GM12865 (cell line): ENCODE results near the gene POU3F2.

Experiments
- DNase-seq: peaks from one replicate; pipeline ENCODE4 v3.0.0; 2010; ENCODE audit warnings: low read depth
- H3K4me3 ChIP-seq: 2 replicates; pipeline ENCODE4 v1.5.1; 2011; ENCODE audit warnings: mild to moderate bottlenecking, low read depth, low read length, control low read depth
- TF ChIP-seq, protein P1 (sequence below): IDR thresholded peaks from 2 replicates; pipeline ENCODE4 v1.5.1; 2011; ENCODE audit warnings: low read length, control low read depth, low read depth, inconsistent platforms; ENCODE audit not compliant: insufficient read depth; ENCODE audit errors: missing control alignments

Gene POU3F2

GRCh38 chr6:98834060-98835031 is at the start of gene POU3F2:
TSS of gene POU3F2 (plus strand) at chr6:98834574. CDS start at chr6:98834874, 300 bp downstream.
- TF ChIP-seq, protein P1, sequence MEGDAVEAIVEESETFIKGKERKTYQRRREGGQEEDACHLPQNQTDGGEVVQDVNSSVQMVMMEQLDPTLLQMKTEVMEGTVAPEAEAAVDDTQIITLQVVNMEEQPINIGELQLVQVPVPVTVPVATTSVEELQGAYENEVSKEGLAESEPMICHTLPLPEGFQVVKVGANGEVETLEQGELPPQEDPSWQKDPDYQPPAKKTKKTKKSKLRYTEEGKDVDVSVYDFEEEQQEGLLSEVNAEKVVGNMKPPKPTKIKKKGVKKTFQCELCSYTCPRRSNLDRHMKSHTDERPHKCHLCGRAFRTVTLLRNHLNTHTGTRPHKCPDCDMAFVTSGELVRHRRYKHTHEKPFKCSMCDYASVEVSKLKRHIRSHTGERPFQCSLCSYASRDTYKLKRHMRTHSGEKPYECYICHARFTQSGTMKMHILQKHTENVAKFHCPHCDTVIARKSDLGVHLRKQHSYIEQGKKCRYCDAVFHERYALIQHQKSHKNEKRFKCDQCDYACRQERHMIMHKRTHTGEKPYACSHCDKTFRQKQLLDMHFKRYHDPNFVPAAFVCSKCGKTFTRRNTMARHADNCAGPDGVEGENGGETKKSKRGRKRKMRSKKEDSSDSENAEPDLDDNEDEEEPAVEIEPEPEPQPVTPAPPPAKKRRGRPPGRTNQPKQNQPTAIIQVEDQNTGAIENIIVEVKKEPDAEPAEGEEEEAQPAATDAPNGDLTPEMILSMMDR, result no peak
- DNase-seq, result peak; percentile 78
- H3K4me3 ChIP-seq, result peak within 1 kb of the TSS; percentile 55

DNA sequence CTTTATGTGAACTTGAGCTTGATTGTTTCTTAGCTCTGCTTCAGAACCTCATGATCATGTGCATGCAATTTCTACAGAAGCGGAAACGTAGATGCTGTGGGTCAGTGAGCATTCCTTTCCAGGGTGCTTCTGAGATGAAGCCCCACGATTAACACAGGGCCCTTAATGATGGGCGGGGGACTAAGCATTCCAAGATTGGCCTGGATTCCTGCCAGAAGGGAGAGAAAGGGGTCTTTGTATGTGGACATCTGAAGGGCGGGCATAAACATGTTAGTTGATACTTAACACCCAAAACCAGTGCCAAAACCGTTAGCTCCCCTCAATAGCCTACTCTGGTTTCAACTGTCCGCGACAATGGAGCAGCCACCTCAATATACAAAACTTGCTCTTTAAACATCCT is 46.9 kb upstream of the POU3F2 start:
- DNase-seq, result no peak
- H3K4me3 ChIP-seq, result no peak overlapping the region

DNA sequence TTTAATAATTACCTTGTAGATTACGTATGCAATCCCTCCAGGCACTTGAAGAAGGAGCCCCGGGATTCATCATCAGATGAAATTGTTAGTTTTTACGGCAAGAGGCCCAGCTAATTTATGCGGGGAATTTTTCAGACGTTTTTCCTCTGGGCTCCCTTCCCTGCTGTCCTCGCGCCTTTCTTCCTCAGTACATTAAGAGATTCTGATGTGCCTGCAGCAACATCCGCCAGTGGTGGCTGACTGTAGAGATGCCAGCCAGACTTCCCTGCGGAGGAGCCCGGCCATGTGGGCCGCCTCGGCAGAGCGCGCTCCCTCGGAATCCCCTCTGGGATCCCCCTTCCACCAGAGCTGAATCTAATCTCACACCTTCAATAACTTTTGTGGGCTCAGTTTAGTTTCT is 46.4 kb upstream of the POU3F2 start:
- no peak for DNase-seq
- no peak overlapping the region for H3K4me3 ChIP-seq
- TF ChIP-seq, protein P1, result no peak

More for the DNA sequence above, 46.9 kb upstream of the POU3F2 start:
- TF ChIP-seq, protein P1, result no peak

- H3K4me3 ChIP-seq, result no peak overlapping the region
- TF ChIP-seq, protein P1, result no peak
- DNase-seq, result no peak
These were observed 40.0 kb upstream of the POU3F2 start for GRCh38 chr6:98794307-98794842.

- no peak for DNase-seq
- TF ChIP-seq, protein P1, result no peak
These were observed 37.0 kb upstream of the POU3F2 start for GRCh38 chr6:98797217-98797994.

GRCh38 chr6:98800866-98801265 is 33.5 kb upstream of the POU3F2 start:
- TF ChIP-seq, protein P1, result no peak
- H3K4me3 ChIP-seq, result no peak overlapping the region
- no peak for DNase-seq

More at GRCh38 chr6:98797217-98797994, 37.0 kb upstream of the POU3F2 start:
- no peak overlapping the region for H3K4me3 ChIP-seq
